Erythroblast (primary cell): ENCODE measurements around the gene PLA2G2D.
"Not testable (repeated sequence)": the region's sequence is repeated elsewhere in the genome, so short reads cannot be mapped to it uniquely, and the experiment has no call there.

Source experiments
- DNase-seq, 2 experiments: peaks; one replicate each; lab custom pipeline; 2025; lab: John Stamatoyannopoulos, UW
- GATA1 ChIP-seq: IDR thresholded peaks from 2 replicates; pipeline ENCODE4 v1.6.1; 2011; ENCODE audit warnings: low read depth, mild to moderate bottlenecking, control low read depth, low read length, moderate library complexity
- POLR2A ChIP-seq: IDR thresholded peaks from 2 replicates; pipeline ENCODE4 v1.6.1; 2011; ENCODE audit warnings: mild to moderate bottlenecking, low read length

PLA2G2D gene

GRCh38 chr1:20137604-20138003, 18.3 kb upstream of the PLA2G2D start:
- TF ChIP-seq GATA1 (no peak), POLR2A (no peak)
- no peak for DNase-seq

GRCh38 chr1:20137055-20137454, 17.7 kb upstream of the PLA2G2D start:
- no peak for TF ChIP-seq POLR2A
- no peak for TF ChIP-seq GATA1
- DNase-seq = no peak

GRCh38 chr1:20136249-20136648, 16.9 kb upstream of the PLA2G2D start:
- no peak for DNase-seq
- TF ChIP-seq GATA1 = no peak
- TF ChIP-seq POLR2A = no peak

GRCh38 chr1:20134995-20135394, 15.7 kb upstream of the PLA2G2D start:
- DNase-seq = no peak
- no peak for TF ChIP-seq GATA1
- TF ChIP-seq POLR2A = no peak

GRCh38 chr1:20130518-20130917, 11.2 kb upstream of the PLA2G2D start:
- DNase-seq = not testable (repeated sequence)

- no peak for DNase-seq
- TF ChIP-seq POLR2A (no peak), GATA1 (no peak)
Measured at GRCh38 chr1:20126806-20127440, 7.6 kb upstream of the PLA2G2D start.

- no peak for TF ChIP-seq POLR2A
- TF ChIP-seq GATA1 = no peak
- no peak for DNase-seq
Measured at GRCh38 chr1:20126041-20126805, 6.9 kb upstream of the PLA2G2D start.

- TF ChIP-seq POLR2A (no peak), GATA1 (no peak)
- DNase-seq = peak; percentile 44 to 53
Measured at GRCh38 chr1:20125100-20125499, 5.8 kb upstream of the PLA2G2D start.

- DNase-seq = peak; percentile 68 to 81
Measured at GRCh38 chr1:20124456-20125057, 5.2 kb upstream of the PLA2G2D start.

GRCh38 chr1:20123722-20124455, 4.6 kb upstream of the PLA2G2D start:
- TF ChIP-seq GATA1 (no peak), POLR2A (no peak)
- DNase-seq = no peak

More at GRCh38 chr1:20124456-20125057, 5.2 kb upstream of the PLA2G2D start:
- TF ChIP-seq GATA1 (no peak), POLR2A (no peak)

- no peak for DNase-seq
- TF ChIP-seq GATA1 = no peak
Measured at GRCh38 chr1:20120796-20121195, 1.5 kb upstream of the PLA2G2D start.

- TF ChIP-seq POLR2A = no peak
- TF ChIP-seq GATA1 = no peak
- DNase-seq = no peak
Measured at GRCh38 chr1:20117236-20117635, 2.1 kb downstream of the PLA2G2D start.

- no peak for DNase-seq
- TF ChIP-seq POLR2A = no peak
- no peak for TF ChIP-seq GATA1
Measured at GRCh38 chr1:20115916-20116315, 3.4 kb downstream of the PLA2G2D start.

GRCh38 chr1:20115479-20115878, 3.9 kb downstream of the PLA2G2D start:
- no peak for DNase-seq
- no peak for TF ChIP-seq GATA1
- no peak for TF ChIP-seq POLR2A
